AG10803 (cell line): ENCODE measurements around the gene GABRG3.

Experiments
- DNase-seq: peaks from one replicate; pipeline ENCODE4 v3.0.0; 2010; ENCODE audit warnings: low read depth
- H3K4me3 ChIP-seq: 2 replicates; pipeline ENCODE4 v1.5.1; 2011; ENCODE audit warnings: mild to moderate bottlenecking, low read length, control low read depth
- CTCF ChIP-seq: conservative IDR thresholded peaks from 2 replicates; pipeline ENCODE4 v1.5.1; 2011; ENCODE audit warnings: mild to moderate bottlenecking, low read length, control low read depth, inconsistent platforms

Gene GABRG3

GRCh38 chr15:27043770-27044169 is 72.8 kb downstream of the GABRG3 start:
- no peak overlapping the region for H3K4me3 ChIP-seq
- TF ChIP-seq CTCF = no peak
- no peak for DNase-seq

GRCh38 chr15:27045796-27046195 is 74.8 kb downstream of the GABRG3 start:
- DNase-seq = no peak
- TF ChIP-seq CTCF = no peak

GRCh38 chr15:27046880-27047279 is 75.9 kb downstream of the GABRG3 start:
- no peak overlapping the region for H3K4me3 ChIP-seq
- DNase-seq = peak; percentile 7
- no peak for TF ChIP-seq CTCF

More at GRCh38 chr15:27045796-27046195, 74.8 kb downstream of the GABRG3 start:
- no peak overlapping the region for H3K4me3 ChIP-seq

- no peak for DNase-seq
- H3K4me3 ChIP-seq = no peak overlapping the region
- no peak for TF ChIP-seq CTCF
Observed at GRCh38 chr15:27050163-27050562, 79.2 kb downstream of the GABRG3 start.

- H3K4me3 ChIP-seq = no peak overlapping the region
- TF ChIP-seq CTCF = no peak
- no peak for DNase-seq
Observed at GRCh38 chr15:27054426-27054825, 83.4 kb downstream of the GABRG3 start.

GRCh38 chr15:27057904-27058645 is 87.1 kb downstream of the GABRG3 start:
- no peak for TF ChIP-seq CTCF
- no peak overlapping the region for H3K4me3 ChIP-seq
- peak; percentile 44 for DNase-seq

GRCh38 chr15:27058939-27059338 is 88.0 kb downstream of the GABRG3 start:
- H3K4me3 ChIP-seq = no peak overlapping the region
- TF ChIP-seq CTCF = no peak
- no peak for DNase-seq
